Natural killer cell (primary cell): ENCODE measurements around the gene C13orf42. TPM values are rescaled to one million over a fixed set of nuclear protein-coding genes. Genes with fewer than 3 reads are reported as not detected.

Source experiments
- ATAC-seq, 3 donors: fragments of 150-1000 bp in 2 of 3; fragments of 200-7000 bp in 1 of 3; cut with Tn5 transposase; 1 replicate in 1 of 3; 2 replicates in 2 of 3; pipeline ENCODE4 v1.10.0; 2021; ENCODE audit warnings: mild to moderate bottlenecking in 2 of 3, moderate library complexity in 2 of 3
- DNase-seq, 2 donors: peaks; one replicate each; pipeline versions ENCODE4 v3.0.0 to v3.0.0-alpha.2; 2013 to 2021; ENCODE audit warnings: mixed read lengths in 1 of 2
- H3K27ac ChIP-seq: one replicate; pipeline ENCODE4 v1.5.1; 2013; ENCODE audit warnings: mild to moderate bottlenecking, low read length
- H3K27me3 ChIP-seq: one replicate; pipeline ENCODE4 v1.6.1; 2013; ENCODE audit warnings: low read length; ENCODE audit not compliant: control insufficient read depth, insufficient read depth
- H3K36me3 ChIP-seq: one replicate; pipeline ENCODE4 v1.6.1; 2013; ENCODE audit warnings: low read length; ENCODE audit not compliant: control insufficient read depth, insufficient read depth
- H3K4me1 ChIP-seq: one replicate; pipeline ENCODE4 v1.6.1; 2013; ENCODE audit warnings: low read length; ENCODE audit not compliant: control insufficient read depth, insufficient read depth
- H3K4me3 ChIP-seq: one replicate; pipeline ENCODE4 v1.5.1; 2013; ENCODE audit warnings: low read length
- H3K9me3 ChIP-seq: one replicate; pipeline ENCODE4 v1.6.1; 2013; ENCODE audit warnings: low read length; ENCODE audit not compliant: control insufficient read depth, insufficient read depth
- H3K27ac Mint-ChIP-seq, 2 donors: one replicate each; pipeline ENCODE4 v1.8.0; 2022; ENCODE audit warnings: mild to moderate bottlenecking in 2 of 2, mixed read lengths in 2 of 2, moderate library complexity in 1 of 2
- H3K27me3 Mint-ChIP-seq, 2 donors: one replicate each; pipeline ENCODE4 v1.8.0; 2022; ENCODE audit warnings: low read depth in 2 of 2, mixed read lengths in 2 of 2
- H3K36me3 Mint-ChIP-seq: one replicate; pipeline ENCODE4 v1.8.0; 2022; ENCODE audit warnings: mixed read lengths
- H3K4me1 Mint-ChIP-seq, 2 donors: one replicate each; pipeline ENCODE4 v1.8.0; 2022; ENCODE audit warnings: mixed read lengths in 2 of 2
- H3K4me3 Mint-ChIP-seq: one replicate; pipeline ENCODE4 v1.8.0; 2022; ENCODE audit warnings: mild to moderate bottlenecking, moderate library complexity, mixed read lengths
- H3K9me3 Mint-ChIP-seq, 2 donors: one replicate each; pipeline ENCODE4 v1.8.0; 2022; ENCODE audit warnings: mixed read lengths in 2 of 2
- CTCF ChIP-seq: fragments of 200-600 bp; IDR thresholded peaks from one replicate; pipeline ENCODE4 v1.8.0; 2022; ENCODE audit warnings: antibody characterized with exemption
- WGBS: methylation state at CpG from one replicate; pipeline ENCODE4 v1.1.7; 2013; ENCODE audit warnings: missing lambda C conversion rate; ENCODE audit not compliant: insufficient coverage; 5-methylcytosine and 5-hydroxymethylcytosine counted together
- intact Hi-C: fragments of 100-400 bp; cut with micrococcal nuclease; formaldehyde crosslinking; loops from one replicate; pipeline ENCODE4 v1.14.2; 2022
- total RNA-seq, 4 donors: library from RNA; stranded (reverse); fragments of 120-200 nt in 1 of 4; gene quantifications; one replicate each; pipeline versions ENCODE4 v1.2.3 to v1.2.4, GENCODE V29; 2013 to 2022

Gene C13orf42
- total RNA-seq, 3 donors from 2014 or later (not counting 1 experiment from before 2014, with no cell fraction given): not detected

- 88% methylated on average over 6 of the region's 6 CpGs for WGBS
- Histone ChIP-seq H3K9me3 (no peaks in the 10 kb centered on the region), H3K36me3 (no peaks in the 10 kb centered on the region), H3K4me1 (no peaks in the 10 kb centered on the region), H3K4me3 (no peak overlapping the region), H3K27ac (no peak overlapping the region), H3K27me3 (no peaks in the 10 kb centered on the region)
- intact Hi-C loops: no loop called here
- Mint-ChIP-seq H3K4me3 (no peak overlapping the region), H3K27ac (no peak overlapping the region), H3K27me3 (peaks cover 0 to 17% of the 10 kb centered on the region in 2 donors), H3K36me3 (no peaks in the 10 kb centered on the region), H3K9me3 (no peaks in the 10 kb centered on the region), H3K4me1 (no peaks in the 10 kb centered on the region)
- ATAC-seq: no peak
- no peak for DNase-seq
- no peak for TF ChIP-seq CTCF
Observed at GRCh38 chr13:51047434-51048165, 63.5 kb downstream of the C13orf42 start.

- H3K36me3 Mint-ChIP-seq: no peaks in the 10 kb centered on the region
- Histone ChIP-seq H3K4me1 (no peaks in the 10 kb centered on the region), H3K27me3 (no peaks in the 10 kb centered on the region), H3K27ac (no peak overlapping the region), H3K36me3 (no peaks in the 10 kb centered on the region), H3K4me3 (no peak overlapping the region), H3K9me3 (no peaks in the 10 kb centered on the region)
- WGBS: 67% methylated on average over 4 of the region's 5 CpGs
- ATAC-seq (no peak), DNase-seq (no peak)
- H3K27ac Mint-ChIP-seq: no peak overlapping the region
- H3K9me3 Mint-ChIP-seq: no peaks in the 10 kb centered on the region
- H3K4me3 Mint-ChIP-seq: no peak overlapping the region
- intact Hi-C loops: no loop called here
- peaks cover 3 to 6% of the 10 kb centered on the region in 2 donors for H3K27me3 Mint-ChIP-seq
- H3K4me1 Mint-ChIP-seq: no peaks in the 10 kb centered on the region
- TF ChIP-seq CTCF: no peak
Observed at GRCh38 chr13:51045451-51045850, 65.6 kb downstream of the C13orf42 start.

- H3K36me3 ChIP-seq: no peaks in the 10 kb centered on the region
- Mint-ChIP-seq H3K9me3 (no peaks in the 10 kb centered on the region), H3K4me1 (no peaks in the 10 kb centered on the region), H3K27ac (no peak overlapping the region), H3K4me3 (no peak overlapping the region), H3K27me3 (peaks cover 6 to 7% of the 10 kb centered on the region in 2 donors), H3K36me3 (no peaks in the 10 kb centered on the region)
- no peak for DNase-seq
- H3K4me1 ChIP-seq: no peaks in the 10 kb centered on the region
- H3K4me3 ChIP-seq: no peak overlapping the region
- H3K27me3 ChIP-seq: no peaks in the 10 kb centered on the region
- no peak overlapping the region for H3K27ac ChIP-seq
- ATAC-seq: no peak
- no peaks in the 10 kb centered on the region for H3K9me3 ChIP-seq
- 94% methylated on average over 13 of the region's 13 CpGs for WGBS
- no peak for TF ChIP-seq CTCF
- intact Hi-C loops: no loop called here
Observed at GRCh38 chr13:51044023-51044665, 66.9 kb downstream of the C13orf42 start.
